HG03060 (cell line): Measurements from ENCODE around the gene PZP.

Experiments
- ATAC-seq: cut with Tn5 transposase; IDR thresholded peaks from one replicate; pipeline ENCODE4 v1.9.1; 2021; ENCODE audit warnings: low read depth, moderate number of reproducible peaks; ENCODE audit not compliant: unreplicated experiment

The PZP gene

DNA sequence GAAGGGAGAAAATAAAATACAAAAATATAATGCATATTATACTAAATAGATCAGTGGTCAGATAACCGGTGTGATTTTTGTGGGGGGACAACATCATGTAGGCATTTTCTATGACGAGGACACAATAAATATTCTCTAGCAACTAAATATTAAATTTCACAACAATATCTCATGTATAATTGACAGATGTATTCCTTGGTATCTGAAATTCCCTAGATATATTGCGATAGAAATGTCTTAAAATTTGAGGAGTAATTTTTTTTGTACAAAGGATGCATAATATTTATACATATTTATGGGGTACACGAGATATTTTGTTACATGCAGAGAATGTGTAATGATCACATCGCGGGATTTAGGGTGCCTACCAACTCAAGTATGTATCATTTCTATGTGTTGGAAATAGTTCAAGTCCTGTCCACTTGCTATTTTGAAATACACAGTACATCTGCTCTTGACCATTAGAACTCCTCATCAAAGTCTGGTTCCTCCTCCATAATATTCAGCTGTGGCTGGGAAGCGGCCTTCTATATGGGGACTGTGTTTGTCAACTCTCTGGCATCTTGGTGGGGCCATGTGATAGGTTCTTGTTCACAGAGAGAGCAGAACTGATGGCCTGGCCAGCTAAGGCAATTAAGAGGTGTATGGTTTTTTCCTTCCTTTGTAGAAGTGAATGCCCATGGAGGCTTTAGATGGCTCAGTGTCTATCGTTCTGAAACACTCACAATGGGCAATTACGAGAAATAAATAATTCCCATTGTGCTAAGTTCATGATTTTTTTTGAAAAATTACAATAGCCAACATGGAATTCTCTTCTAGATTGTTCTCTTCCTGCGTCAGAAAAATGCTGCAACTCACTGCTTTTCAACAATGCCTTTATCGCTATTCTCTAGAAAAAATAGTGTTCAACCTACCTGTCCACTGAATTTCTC is 101.3 kb downstream of the PZP start:
- no peak for ATAC-seq

DNA sequence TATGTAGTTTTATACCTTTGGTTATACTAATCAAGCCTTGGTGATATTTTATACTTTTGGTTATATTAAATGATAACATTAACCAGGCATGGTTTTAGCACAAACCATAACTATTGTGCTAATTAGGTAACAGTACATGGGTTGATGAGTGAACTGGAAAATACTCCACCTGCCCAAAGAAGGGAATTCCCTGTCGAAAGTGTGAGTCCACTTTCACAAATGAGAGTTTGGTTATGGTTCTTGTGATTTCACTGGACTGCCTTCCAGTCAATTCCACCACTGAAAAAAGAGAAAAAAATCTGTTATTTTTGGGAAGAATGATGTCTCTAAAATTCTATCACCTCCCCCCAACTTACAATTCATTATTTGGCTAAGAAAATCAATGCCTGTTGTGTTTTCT is 102.1 kb downstream of the PZP start:
- no peak for ATAC-seq

DNA sequence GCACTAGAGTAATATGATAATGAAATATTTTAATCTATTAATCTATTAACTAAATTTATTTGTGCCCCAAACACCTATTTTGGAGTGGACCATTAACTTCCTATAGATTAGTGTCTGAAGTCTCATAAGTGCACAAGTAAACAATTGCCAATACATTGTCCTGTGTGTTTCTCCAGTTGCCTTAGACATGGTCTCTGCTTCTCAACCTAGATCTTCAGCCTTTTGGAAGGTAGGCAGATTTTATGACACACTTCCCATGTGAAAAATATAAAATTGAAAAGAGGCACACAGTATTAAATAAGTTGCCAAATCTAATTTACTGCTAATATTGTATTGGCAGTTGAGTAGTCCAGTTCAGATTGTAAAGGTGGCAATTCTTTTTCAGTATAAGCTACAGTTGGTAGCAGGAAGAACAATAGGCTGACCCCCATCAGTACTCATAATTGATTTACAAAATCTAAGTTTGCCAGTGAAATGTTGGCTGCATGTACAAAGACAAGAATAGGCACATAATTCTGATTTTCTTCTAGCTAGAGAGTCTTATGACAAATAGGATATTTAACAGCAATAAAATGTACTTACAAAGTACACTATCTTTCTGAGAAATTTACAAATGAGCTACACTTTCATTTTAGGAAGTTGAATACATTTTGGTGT is 103.3 kb downstream of the PZP start:
- no peak for ATAC-seq

DNA sequence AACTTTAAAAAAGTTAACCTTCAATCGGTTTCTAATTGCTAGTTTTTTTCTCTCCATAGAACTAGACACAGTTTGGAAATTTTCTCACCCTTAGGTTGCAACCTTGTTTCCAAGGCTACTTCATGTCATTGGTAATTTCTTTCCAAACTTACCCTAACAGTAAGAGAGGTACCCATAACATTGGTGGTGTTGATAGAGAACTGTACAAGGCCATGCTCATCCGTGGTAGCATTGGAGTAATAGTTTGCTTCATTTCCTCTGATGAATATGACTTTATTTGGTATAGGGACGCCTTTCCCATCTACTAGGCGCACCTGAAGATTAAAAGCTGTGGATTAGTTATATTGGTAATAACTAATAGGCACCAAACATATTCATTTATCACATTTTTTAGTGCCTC is 104.1 kb downstream of the PZP start:
- ATAC-seq = no peak

DNA sequence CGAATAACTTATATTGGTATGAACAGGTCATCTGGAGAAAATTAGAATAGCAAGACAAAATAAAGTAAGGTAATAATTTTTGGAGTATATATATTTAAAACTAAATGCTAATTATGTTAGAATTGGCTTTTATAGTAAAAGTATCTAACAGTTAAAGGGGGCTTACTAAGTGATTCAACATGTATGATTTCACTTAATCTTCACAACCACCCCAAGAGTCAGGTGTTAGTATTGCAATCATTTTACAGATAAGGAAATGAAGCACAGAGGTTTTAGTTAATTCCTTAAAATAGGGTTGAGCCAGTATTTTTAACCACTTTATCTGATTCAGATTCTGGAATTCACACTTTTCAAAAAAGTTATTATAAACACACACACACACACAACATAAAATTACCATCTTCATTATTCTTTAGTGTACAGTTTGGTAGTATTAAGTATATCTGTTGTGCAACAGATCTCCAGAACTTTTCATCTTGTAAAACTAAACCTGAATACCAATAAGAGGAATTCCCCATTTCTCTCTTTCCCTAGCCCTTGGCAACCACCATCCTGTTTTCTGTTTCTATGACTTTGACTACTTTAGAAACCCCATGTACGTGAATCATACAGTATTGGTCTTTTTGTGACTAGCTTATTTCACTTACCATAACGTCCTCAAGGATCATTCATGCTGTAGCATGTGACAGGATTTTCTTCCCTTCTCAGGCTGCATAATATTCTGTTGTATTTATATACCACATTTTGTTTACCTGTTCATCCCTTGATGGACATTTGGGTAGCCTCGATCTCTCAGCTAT is 104.9 kb downstream of the PZP start:
- ATAC-seq = no peak

DNA sequence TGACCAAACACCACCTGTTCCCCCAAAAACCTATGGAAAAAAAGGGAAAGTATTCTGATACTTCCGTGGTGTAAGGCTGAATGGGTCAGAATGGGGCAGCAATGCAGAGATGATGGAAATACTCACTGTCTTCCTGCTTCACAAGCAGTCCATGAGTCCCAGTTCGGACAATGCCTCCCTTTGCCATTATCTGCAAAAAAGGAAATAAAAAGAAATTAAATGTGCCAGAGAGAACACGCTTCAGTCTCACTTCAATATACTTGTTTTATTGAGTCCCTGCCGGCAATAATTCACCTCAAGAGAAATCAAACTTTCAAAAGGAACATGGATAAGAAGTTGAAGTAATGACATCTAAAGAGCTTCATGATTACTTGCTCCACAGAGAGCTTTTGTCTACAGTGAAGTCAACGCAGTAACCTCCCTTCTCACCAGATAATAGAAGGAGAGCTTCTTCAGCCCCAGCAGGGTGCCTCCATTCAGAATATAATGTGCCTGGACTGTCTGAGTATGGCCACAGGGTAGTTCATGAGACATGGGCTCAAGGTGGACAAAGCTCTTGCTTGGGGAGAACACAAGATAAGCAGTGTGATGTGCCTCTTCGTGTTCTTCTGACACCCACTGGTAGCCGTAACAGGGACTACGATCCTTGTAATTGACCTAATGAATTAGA is 107.0 kb downstream of the PZP start:
- no peak for ATAC-seq

DNA sequence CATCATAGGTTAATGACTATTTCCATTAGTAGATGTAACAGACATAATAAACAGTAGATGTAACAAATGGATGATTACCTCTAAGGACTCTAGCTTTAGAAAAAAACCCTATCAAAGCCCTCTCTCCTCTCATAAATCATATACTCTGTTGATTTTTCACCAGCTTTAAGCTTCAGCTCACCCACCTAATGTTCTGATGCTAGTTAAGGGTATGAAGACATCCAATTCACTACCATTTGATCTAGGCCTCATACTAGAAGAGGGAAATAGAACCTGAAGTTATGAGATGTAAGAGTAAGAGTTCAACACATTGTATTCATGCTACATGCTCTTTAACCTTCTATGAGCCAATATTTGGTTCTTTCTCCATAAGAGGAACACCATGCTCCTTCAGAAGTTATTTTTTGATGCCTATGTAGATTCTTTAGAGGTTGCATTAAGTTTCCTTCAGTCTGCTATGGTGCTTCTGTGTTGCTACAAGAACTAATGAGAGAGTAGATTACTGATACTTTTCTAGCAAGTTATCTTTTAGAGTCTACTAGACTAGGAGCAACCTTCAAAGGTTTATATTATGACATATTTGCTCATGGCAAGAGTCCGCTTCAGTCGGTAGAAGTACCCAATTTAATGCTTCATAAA is 108.5 kb downstream of the PZP start:
- ATAC-seq = no peak
